SIG-M5 (cell line): ENCODE results near the gene RBM22.
"Not testable (repeated sequence)": the region's sequence is repeated elsewhere in the genome, so short reads cannot be mapped to it uniquely, and the experiment has no call there.

Experiments
- DNase-seq: peaks from one replicate; lab custom pipeline; 2025; lab: John Stamatoyannopoulos, UW

Gene RBM22

GRCh38 chr5:150700594-150701377, at the start of gene RBM22:
TSS of gene RBM22 (minus strand) at chr5:150701062. CDS start at chr5:150700985, 77 bp downstream.
- peak; percentile 47 for DNase-seq

- no peak for DNase-seq
These were observed 49.6 kb upstream of the RBM22 start for GRCh38 chr5:150750469-150750868.

DNA sequence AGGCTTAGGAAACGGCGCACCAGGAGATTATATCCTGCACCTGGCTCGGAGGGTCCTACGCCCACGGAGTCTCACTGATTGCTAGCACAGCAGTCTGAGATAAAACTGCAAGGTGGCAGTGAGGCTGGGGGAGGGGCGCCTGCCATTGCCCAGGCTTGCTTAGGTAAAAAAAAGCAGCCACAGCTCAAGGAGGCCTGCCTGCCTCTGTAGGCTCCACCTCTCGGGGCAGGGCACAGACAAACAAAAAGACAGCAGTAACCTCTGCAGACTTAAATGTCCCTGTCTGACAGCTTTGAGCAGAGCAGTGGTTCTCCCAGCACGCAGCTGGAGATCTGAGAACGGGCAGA, 42.3 kb upstream of the RBM22 start:
- not testable (repeated sequence) for DNase-seq

DNA sequence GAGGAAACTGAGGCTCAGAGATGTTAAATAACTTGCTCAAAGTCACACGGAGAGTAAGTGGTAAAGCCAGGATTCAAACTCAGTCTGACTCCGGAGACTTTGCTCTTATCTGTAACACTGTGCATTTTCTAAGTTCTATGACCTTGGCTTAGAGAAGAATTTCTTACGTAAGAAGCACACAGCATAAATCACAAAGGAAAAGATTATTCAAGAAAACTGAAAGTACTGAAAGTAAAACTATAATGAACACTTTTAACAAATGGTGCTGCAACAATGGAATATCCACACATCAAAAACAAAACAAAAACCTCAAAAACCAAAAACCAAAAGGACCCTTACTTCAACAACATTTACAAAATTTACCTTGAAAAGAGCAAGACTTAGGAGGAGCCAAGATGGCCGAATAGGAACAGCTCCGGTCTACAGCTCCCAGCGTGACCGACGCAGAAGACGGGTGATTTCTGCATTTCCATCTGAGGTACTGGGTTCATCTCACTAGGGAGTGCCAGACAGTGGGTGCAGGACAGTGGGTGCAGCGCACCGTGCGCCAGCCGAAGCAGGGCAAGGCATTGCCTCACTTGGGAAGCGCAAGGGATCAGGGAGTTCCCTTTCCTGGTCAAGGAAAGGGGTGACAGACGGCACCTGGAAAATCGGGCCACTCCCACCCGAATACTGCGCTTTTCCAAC, 41.7 kb upstream of the RBM22 start:
- DNase-seq: not testable (repeated sequence)

DNA sequence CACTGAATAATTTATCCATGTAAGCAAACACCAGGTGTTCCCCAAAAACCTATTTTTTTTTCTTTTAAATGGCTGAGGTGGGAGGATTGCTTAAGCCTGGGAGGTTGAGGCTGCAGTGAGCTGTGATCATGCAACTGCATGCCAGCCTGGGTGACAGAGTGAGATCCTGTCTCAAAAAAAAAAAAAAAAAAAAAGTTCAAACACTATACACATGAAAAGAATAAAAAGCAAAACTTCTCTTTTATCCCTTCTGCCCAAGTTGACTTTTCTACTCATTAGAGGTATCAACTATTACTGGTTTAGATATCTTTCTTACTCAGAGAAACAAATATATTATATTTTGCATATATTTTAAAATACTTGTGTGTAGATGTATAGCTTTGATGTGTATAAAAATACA, 40.1 kb upstream of the RBM22 start:
- DNase-seq: no peak

DNA sequence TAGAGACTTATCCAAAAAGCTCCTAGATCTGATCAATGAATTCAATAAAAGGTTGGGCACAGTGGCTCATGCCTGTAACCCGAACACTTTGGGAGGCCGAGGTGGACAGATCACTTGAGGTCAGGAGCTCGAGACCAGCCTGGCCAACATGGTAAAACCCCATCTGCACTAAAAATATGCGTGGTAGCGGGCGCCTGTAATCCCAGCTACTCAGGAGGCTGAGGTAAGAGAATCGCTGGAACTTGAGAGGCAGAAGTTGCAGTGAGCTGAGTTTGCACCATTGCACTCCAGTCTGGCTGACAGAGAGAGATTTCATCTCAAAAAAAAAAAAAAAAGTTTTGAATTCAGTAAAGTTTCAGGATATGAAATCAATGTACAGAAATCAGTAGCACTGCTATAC, 38.0 kb upstream of the RBM22 start:
- no peak for DNase-seq

GRCh38 chr5:150734579-150735384, 33.9 kb upstream of the RBM22 start:
- peak; percentile 55 for DNase-seq

GRCh38 chr5:150731669-150732242, 30.9 kb upstream of the RBM22 start:
- no peak for DNase-seq

GRCh38 chr5:150729859-150730258, 29.0 kb upstream of the RBM22 start:
- DNase-seq: no peak

DNA sequence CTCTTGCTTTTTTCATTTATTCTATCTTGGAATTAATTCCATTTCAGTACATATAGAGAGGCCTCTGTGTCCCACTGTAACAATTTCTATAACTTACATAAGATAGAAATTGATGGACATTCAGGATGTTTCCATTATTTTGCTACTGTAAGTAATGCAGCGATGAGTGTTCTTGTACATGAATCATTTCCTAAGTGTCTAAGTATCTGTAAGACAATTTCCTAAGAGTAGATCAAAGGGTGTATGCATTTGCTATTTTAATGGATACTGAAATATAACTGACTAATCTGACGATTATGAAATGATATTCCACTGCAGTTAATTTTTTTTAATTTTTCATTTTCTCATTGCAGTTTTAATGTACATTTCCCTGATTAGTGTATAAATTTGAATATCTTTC, 23.0 kb upstream of the RBM22 start:
- DNase-seq: no peak

DNA sequence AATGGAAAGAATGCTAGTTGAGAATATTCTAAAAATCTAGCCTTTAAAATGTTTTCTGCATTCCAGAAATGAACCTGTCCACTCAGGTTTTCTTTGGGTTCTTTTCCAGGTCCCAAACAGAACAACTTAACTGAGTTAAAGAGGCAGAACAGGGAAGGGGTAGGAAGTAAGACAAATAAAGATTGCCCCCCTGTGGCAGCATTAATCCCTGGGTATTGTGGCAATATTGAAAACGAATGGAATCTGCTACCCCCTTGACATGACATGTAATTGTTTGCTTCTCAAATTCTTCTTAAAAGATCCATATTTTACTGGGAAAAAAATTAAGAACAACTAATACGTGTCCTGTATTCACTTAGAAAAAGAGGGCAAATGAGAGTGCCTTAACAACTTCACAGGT, 9.3 kb upstream of the RBM22 start:
- DNase-seq: no peak

DNA sequence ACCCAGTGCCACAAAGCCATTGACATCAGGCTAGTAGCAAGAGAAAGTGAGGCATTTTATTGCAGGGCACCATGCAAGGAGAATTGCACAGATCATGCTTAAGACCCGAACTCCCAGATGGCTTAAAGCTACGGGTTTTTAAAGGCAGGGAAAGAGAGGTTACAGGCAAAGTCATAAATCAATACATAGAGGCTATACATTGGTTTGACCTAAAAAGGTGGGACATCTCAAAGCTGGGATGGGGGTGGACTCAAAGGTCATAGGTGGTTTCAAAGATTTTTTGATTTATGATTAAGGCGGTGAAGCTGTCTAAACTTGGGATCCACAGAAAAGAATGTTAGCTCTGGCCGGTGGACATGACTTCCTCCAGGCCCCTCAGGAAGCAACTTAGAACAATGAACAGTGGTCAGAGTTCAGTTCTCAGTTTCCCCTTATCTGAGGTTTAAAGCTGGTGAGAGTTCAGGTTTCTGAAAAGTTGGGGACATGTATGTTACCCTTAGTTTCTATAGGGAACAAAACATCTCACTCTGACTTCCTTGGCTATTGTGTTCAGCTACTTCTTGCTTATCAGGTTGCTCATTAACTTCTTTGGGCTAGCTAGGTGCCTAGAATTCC, 6.0 kb upstream of the RBM22 start:
- DNase-seq: no peak

- DNase-seq: peak; percentile 4
These were observed 2.9 kb upstream of the RBM22 start for GRCh38 chr5:150703762-150704161.

DNA sequence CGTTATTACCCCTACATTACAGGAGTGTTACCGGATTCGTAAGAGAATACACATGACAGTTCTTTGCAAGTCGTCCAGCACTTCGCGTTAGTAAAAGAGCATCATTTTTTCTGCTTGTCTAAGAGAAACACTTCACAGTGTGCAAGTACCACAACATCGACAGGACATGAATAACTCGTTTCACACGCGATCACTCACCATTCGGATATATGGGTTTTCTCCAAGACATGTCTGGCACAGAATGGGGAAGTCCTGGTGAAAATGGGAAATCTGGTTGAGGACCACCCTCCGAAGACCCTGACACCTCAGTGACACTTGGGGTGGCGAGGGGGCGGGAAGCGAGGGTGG, 642 bp downstream of the RBM22 start:
- no peak for DNase-seq

DNA sequence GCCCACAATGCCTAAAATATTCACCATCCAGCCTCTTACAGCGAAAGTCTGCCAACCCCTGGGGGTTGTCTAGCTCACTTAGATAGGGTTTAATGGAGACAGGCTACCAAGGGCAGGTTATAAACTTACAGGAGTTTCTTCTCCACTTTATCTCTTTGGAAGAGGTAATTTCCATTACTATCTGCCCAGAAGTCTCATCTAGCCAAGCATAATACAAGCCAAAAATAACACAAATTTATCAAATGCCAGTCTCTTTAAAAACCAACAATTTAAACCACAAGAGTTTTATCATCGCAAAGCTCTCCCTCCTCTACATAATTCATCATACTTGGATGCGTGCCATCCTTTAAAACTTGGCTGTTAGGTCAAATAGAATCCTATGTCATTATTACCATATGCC, 6.2 kb downstream of the RBM22 start:
- DNase-seq: no peak

- no peak for DNase-seq
These were observed 8.6 kb downstream of the RBM22 start for GRCh38 chr5:150692276-150692675.

GRCh38 chr5:150690760-150691159, 10.1 kb downstream of the RBM22 start:
- no peak for DNase-seq

GRCh38 chr5:150689120-150689519, 11.7 kb downstream of the RBM22 start:
- no peak for DNase-seq

GRCh38 chr5:150676578-150676977, 24.3 kb downstream of the RBM22 start:
- no peak for DNase-seq

- DNase-seq: no peak
These were observed 25.8 kb downstream of the RBM22 start for GRCh38 chr5:150675069-150675468.

GRCh38 chr5:150674341-150674821, 26.5 kb downstream of the RBM22 start:
- DNase-seq: no peak

DNA sequence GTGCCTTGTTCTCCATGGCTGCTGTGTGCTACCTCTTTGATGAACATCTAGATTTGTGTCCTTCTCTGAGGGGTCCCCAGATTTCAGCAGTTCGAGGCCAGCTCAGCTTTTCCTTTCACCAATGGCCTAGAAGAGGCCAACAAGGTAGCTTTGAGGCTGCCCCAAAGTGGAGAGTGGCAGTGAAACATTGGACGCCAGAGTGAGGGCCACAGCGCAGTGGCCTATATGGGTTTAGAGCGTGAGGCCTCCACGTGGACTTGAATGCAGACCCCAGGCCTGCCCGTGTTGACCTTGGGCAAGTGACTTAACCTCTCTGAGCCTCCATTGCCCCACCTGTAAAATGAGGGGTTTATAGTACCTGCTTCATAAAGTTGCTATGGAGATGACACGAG, 28.0 kb downstream of the RBM22 start:
- DNase-seq: no peak
